Panc1 (cell line): ENCODE results near the gene APOA1.

ENCODE experiments used
- CTCF ChIP-seq: fragments of 450-650 bp; IDR thresholded peaks from 2 replicates; pipeline ENCODE4 v1.5.1; 2017; ENCODE audit warnings: mild to moderate bottlenecking
- POLR2AphosphoS5 ChIP-seq: IDR thresholded peaks from 2 replicates; pipeline ENCODE4 v1.6.1; 2012; ENCODE audit warnings: mild to moderate bottlenecking, low read depth, low read length, moderate library complexity
- TF ChIP-seq, protein P1 (sequence below), 2 experiments: IDR thresholded peaks; 2 replicates each; pipeline ENCODE4 v1.6.1; 2011 to 2012; ENCODE audit warnings: low read depth in 2 of 2, control low read depth in 1 of 2, low read length in 1 of 2, mild to moderate bottlenecking in 1 of 2, moderate library complexity in 1 of 2; ENCODE audit not compliant: insufficient read depth in 1 of 2

DNA sequence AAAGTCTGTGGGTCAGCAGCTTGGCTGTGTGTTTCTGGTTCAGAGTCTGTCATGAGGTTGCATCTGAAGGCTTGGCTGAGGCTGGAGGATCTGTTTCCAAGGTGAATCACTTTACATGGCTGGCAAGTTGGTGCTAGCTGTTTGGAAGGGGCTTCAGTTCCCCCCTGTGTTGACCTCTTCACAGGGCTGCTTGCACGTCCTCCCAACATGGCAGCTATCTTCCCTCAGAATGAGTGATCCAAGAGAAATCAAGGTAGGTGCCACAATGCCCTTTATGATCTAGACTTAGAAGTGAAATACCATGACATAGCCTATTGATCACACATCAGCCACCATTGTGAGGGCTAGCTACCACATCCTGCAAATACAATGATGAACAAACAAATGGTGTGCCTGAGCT lies 24.3 kb downstream of the APOA1 start:
- TF ChIP-seq CTCF: no peak
- no peak for TF ChIP-seq POLR2AphosphoS5
- TF ChIP-seq, protein P1, sequence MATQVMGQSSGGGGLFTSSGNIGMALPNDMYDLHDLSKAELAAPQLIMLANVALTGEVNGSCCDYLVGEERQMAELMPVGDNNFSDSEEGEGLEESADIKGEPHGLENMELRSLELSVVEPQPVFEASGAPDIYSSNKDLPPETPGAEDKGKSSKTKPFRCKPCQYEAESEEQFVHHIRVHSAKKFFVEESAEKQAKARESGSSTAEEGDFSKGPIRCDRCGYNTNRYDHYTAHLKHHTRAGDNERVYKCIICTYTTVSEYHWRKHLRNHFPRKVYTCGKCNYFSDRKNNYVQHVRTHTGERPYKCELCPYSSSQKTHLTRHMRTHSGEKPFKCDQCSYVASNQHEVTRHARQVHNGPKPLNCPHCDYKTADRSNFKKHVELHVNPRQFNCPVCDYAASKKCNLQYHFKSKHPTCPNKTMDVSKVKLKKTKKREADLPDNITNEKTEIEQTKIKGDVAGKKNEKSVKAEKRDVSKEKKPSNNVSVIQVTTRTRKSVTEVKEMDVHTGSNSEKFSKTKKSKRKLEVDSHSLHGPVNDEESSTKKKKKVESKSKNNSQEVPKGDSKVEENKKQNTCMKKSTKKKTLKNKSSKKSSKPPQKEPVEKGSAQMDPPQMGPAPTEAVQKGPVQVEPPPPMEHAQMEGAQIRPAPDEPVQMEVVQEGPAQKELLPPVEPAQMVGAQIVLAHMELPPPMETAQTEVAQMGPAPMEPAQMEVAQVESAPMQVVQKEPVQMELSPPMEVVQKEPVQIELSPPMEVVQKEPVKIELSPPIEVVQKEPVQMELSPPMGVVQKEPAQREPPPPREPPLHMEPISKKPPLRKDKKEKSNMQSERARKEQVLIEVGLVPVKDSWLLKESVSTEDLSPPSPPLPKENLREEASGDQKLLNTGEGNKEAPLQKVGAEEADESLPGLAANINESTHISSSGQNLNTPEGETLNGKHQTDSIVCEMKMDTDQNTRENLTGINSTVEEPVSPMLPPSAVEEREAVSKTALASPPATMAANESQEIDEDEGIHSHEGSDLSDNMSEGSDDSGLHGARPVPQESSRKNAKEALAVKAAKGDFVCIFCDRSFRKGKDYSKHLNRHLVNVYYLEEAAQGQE (IDR thresholded peaks at IDR 0.05; ENCODE audit: insufficient read depth in 1 of 2, low read depth in 2 of 2, low read length in 1 of 2): no peak
